OCI-M1 (cell line): ENCODE data around the gene SAMD15.
"Not testable (repeated sequence)": the region's sequence is repeated elsewhere in the genome, so short reads cannot be mapped to it uniquely, and the experiment has no call there.

Experiments used
- DNase-seq: peaks from one replicate; lab custom pipeline; 2025; lab: John Stamatoyannopoulos, UW

SAMD15 gene

DNA sequence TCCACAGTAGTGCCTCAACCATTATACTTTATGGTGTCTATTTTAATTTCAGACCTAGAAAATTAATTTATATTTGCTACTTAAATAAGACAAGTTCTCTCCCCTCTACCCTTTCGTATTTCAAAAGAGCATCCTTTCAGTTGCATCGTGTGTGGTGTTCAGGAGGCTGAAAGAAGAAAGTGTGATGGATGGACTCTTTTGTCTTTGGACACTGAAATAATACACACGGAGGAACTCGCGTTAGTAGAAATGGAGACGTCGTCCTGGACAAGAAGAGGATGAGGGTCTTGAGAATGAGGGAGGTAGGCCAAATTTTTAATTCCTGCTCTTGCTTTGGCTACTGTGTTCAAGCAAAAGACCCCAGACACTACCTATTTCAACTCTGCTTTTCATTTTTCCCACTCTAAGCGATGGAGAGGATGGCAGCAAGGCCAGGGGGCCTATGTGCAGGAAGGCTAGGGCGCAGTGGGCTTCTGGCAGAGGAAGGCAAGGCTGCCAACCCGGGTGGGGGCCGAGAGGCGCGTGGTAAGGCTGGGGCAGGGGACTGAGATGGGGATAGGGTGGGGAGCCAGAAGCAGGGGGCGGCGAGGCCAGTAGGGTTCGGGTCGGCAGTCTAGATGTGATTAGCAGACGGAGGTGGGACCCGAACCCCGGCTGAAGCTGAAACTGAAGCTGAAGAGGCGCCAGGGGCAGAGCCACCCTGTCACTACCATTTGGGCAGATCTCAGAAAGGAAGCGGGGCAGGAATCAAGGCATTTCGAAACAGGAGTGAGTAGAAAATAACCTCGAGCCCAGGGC, 1.0 kb upstream of the SAMD15 start:
- DNase-seq = peak; percentile 43

DNA sequence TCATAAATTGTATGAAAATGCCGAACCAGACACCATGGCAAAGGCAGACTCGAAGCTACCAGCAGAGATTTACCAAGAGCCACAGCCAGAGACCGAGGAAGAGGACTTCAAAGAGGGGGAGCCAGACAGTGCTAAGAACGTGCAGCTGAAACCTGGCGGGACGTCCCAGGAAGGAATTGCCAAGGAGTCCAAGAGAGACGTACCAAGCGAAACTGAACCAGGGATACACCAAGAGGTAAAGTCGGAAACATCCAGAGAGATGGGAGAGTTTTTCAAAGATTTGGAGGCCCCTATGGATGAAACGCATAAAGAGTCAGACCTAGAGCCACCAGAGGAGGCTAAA, 294 bp downstream of the SAMD15 start:
- no peak for DNase-seq

DNA sequence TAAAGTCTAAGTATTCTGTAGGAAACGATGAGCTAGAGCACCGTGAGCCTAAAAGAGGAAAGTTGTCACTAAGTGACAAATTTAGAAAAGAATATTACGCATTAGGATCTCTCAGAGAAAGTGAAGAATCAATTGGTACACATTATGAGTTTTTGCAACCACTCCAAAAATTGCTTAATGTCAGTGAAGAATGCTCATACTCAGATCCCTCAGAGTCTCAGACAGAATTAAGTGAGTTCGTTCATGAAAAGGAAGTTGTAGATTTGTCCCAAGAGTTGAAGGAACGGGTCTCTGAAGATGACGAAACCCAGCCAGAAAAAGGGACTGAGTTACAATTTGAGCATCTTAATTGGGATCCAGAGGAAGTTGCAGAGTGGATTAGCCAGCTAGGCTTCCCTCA, 1.5 kb downstream of the SAMD15 start:
- DNase-seq = no peak

DNA sequence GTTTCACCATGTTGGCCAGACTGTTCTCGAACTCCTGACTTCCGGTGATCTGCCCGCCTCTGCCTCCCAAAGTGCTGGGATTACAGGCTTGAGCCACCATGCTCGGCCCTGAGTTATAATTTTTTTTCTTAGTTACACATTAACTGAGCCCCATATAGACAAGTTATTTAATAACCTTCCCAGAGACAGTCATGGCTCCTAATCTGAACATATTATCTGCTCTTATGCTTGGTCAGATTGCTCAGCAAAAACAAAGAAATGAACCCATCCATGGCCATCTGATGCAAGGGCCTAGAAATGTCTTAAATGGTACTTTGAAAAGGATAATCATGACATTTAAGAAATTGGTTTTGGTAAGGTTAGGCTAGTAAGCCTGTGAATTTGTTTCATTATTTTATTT, 13.0 kb downstream of the SAMD15 start:
- peak; percentile 26 for DNase-seq

DNA sequence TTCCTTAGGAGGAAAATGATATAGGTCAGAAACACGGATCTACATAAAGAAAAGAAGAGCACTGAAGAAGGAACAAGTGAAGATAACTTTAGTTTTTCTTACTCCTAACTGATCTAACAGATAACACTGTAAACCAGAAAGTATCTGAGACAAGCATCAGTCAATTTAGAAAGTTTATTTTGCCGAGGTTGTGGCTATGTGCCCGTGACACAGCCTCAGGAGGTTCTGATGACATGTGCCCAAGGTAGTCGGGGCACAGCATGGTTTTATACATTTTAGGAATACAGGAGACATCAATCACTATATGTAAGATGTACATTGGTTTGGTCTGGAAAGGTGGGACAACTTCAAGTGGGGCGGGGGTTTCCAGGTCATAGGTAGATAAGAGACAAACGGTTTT, 23.0 kb downstream of the SAMD15 start:
- no peak for DNase-seq

DNA sequence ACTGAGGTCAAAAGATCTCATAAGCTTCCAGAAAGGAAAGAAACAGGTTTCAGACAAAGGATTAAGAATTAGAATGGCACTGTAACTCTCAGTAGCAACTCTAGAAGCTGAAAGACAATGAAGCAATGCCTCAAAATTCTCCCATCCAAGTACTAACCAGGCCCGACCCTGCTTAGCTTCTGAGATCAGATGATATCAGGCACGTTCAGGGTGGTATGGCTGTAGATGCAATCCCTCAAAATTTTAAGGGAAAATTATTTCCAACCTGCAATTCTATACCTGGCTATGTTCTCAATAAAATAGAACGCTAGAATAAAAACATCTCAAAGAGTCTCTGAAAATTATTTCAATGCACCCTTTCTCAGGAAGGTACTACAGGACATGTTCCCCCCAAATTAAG, 26.6 kb downstream of the SAMD15 start:
- DNase-seq = no peak

DNA sequence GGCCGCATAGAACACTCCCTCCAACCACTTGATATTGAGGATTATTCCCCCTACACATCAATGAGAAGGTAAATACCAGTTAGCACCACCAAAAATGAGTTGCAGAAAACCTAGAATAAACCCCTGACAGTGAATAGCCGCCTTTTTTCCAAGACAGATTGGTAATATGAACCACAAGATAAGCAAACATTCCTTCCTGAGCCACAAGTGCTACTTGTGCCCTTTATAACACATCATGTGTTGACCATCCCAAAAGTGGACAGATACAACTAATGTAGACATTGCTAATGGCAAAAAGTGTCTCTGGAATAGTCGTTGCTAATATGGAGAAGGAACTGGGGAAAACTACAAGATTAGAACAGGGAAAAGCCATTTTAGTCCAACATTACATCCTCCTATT, 28.9 kb downstream of the SAMD15 start:
- DNase-seq = peak; percentile 54

DNA sequence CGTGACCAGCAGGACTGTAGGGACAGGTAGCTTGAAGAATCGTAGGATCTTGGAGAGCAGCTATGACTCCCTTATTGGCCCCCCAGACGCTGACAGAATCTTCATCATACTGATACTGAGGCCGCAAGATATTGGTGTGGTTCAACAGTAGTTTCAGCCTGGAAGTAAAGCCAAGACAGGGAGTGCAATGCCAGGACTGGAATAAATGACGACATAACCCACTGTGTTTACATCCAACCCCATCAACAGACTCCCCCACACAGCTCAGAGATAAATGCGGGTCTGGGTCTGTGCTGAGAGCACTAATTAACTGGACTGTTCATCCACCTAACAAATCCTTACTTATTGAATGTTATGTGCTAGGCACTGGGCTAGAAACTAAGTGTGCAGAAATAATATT, 29.5 kb downstream of the SAMD15 start:
- DNase-seq = peak; percentile 87

DNA sequence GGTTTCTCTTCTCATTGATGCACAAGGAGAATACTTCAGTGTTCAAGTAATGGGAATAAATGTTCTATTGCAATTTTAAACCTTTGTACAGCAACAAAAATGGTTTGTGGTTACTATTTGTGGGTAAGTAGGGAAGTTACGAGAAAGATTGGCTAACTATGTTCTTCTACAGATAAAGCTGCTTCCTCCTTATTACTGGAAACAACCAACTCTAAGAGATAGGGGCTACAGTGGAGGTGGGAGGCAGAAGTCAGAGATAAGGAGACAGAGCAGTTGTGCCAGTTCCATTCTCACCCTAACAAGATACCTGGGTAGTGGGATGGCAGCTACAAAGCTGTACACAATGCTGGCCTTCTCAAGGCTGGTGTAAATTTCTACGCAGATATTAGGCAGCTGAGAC, 30.0 kb downstream of the SAMD15 start:
- DNase-seq = peak; percentile 87

DNA sequence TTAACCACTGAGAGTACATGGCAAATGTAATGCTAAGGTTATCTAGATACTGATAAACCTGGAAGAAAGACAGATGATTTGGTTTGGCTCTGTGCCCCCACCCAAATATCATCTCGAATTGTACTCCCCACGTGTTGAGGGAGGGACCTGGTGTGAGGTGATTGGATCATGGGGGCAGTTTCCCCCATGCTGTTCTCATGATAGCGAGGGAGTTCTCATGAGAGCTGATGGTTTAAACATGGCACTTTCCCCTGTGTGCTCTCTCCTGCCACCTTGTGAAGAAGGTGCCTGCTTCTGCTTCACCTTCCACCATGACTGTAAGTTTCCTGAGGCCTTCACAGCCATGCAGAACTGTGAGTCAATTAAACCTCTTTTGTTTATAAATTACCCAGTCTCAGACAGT, 32.0 kb downstream of the SAMD15 start:
- peak; percentile 70 for DNase-seq

DNA sequence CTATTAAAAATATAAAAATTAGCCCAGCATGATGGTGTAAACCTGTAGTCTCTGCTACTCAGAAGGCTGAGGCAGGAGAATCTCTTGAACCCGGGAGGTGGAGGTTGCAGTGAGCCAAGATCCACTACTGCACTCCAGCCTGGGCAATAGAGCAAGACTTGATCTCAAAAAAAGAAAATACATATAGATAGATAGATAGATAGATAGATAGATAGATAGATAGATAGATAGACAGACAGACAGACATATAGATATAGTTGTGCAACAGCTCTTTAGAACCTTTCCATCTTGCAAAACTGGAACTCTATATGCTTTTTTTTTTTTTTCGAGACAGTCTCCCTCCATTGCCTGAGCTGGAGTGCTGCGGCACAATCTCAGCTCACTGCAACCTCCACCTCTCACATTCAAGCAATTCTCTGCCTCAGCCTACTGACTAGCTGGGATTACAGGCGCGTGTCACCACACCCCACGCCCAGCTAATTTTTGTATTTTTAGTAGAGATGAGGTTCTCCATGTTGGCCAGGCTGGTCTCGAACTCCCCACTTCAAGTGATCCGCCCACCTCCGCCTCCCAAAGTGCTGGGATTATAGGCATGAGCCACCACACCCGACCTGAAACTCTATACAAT, 38.3 kb downstream of the SAMD15 start:
- not testable (repeated sequence) for DNase-seq

DNA sequence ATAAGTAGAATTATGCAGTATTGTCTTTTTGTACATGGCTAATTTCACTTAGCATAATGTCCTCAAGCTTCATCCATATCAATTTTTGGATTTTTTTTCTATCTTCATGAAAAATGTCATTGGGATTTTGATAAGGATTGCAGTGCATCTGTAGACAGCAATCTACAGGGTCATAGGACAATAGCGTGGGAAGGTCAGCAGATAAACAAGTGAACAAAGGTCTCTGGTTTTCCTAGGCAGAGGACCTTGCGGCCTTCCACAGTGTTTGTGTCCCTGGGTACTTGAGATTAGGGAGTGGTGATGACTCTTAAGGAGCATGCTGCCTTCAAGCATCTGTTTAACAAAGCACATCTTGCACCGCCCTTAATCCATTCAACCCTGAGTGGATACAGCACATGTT, 38.9 kb downstream of the SAMD15 start:
- DNase-seq = not testable (repeated sequence)

DNA sequence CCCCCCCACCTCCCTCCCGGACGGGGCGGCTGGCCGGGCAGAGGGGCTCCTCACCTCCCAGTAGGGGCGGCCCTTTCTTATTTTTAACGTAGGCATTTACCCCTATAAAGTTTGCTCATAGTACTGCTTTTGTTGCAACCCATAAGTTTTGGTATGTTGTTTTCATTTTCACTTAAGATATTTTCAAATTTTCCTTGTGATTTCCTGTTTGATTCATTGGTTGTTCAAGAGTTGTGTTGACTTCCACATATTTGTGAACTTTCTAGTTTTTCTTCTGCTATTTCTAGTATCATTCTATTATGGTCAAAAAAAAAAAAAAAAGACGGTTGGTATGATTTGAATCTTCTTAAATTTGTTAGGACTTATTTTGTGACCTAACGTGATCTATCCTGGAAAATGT, 39.7 kb downstream of the SAMD15 start:
- no peak for DNase-seq

DNA sequence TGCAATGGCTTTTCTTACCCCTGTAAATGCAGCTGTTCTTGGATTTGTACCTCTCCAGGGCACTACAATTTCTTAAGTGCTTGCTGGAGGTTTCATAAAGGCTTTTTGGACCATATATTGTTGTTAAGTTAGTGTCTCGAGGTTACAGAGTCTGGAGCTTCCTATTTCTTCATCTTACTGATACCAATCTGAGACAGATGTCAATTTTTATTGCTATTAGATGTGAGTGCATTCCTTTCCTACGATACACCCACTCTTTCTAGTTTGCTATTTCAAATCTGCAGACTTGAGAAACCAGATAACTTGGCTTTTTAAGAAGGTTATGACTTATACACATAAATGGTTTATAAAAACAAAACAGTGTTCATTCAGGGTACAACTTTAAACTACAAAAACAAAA, 44.0 kb downstream of the SAMD15 start:
- no peak for DNase-seq

DNA sequence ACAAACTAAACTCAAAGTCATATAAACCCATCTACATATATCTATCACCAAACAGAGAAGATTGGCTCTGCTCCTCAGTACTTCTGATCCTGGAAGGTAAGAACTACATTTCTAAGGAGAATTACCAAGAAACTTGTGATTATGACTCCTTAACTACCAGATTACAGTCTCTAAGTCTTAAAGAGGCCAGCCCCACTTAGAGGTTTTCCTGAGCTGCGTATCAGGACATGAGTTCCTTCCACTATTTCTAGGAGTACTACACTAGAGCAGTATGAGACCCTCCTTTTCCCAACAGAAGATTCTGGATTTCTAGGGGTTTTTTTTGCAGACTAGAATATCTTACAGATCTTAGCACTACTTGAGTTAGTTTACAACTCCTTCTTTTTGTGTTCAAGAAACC, 46.2 kb downstream of the SAMD15 start, which contains the start of gene NOXRED1:
Gene NOXRED1, minus strand, starts transcription at position 101 of the 400 bp plus-strand sequence. CDS start 634 bp downstream, outside the sequence.
- no peak for DNase-seq

DNA sequence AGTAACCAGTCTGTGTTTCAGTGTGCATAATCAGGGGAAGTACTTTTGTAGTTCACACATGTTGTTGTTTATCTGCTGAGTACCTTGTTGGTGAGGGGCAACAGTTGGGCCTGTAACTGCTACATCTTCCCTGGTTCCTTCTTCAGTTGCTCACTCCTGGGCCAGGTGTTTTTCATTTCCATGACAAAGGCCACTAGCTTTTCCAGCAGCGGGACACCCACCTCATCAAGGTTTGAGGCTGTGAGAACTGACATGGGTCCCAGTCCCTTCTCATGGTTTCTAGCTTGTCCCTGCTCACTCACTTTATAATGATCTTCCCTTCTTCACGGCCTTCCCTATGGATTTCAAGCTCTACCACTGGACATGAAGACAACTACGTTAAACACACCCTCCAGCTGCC, 47.7 kb downstream of the SAMD15 start:
- DNase-seq = no peak

DNA sequence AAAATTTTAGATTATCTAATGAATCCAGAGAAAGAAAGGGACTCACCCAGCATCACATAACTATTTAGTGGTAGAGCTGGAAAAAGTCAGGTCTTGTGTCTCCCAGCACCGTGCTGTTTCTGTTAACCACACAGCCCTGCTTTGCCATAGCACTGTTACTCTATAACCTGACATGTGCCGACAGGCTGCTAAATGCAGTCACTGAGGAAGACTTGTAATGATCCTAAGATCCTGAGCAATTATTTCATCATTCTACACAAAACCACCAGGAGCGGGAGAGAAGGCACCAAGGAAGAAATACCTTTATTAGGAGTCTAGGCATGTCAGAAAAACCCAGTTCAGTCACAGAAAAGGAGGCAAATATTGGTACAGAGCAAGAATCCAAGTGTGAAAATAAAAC, 49.2 kb downstream of the SAMD15 start:
- DNase-seq = no peak

DNA sequence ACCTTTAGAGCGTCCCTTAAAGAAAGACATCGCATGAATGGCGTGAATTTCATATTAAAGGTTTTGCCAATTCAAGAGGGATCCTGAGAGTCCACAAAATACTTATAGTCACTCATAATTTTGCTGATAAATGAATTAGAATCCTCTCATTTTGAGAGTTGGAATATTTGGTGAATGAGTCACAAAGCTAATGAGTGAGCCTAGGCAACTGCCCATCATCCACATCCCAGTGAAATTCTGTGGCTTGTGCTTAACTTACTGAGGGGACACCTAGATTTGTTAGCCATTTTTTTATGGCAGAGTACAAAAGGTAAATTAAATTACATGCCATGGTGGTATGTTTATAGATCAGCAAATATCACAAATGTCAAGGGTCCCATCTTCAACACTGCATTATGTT, 58.9 kb downstream of the SAMD15 start:
- no peak for DNase-seq

DNA sequence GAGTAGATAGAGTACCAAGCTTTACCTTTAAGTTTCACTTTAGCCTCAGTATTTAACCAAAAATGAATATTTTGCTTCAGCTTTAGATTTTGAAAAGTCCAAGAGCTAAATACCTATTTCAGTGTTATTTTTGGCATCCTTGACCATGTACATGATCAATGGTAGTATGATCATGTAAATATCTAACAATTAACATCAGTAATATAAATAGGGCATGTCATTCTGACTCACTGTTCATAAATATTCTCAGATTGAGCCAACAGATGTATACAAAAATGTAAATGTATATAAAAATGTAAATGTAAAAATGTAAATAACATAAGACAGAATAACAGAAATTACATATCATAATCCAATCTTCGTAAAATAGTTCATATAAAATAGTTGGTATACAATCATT, 61.4 kb downstream of the SAMD15 start:
- no peak for DNase-seq

DNA sequence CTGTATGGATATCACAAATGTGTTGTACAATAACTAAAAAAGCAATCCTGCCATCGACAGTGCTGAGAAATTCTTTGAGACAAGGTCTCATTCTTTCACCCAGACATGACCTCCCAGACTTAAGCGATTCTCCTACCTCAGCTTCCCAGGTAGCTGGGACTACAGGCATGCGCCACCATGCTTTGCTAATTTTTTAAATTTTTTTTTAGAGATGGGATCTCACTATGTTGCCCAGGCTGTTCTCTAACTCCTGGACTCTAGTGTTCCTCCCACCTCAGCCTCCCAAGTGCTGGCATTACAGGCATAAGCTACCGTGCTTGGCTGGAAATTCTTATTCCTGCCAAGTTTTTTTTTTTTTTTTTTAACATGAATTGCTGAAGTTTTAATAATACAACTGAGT, 62.7 kb downstream of the SAMD15 start:
- no peak for DNase-seq
